ENCODE measurements around the gene TMEM80.

Gene TMEM80

GRCh38 chr11:699116-699508 lies 3.5 kb downstream of the TMEM80 start:
- DNase-seq (ENCODE audit: low read depth in 2 of 2), result no peak

- no peak for DNase-seq (ENCODE audit: low read depth in 2 of 2)
Measured at GRCh38 chr11:699753-700152, 4.1 kb downstream of the TMEM80 start.

- no peak for DNase-seq (ENCODE audit: low read depth in 2 of 2)
Measured at GRCh38 chr11:701741-702461, 6.3 kb downstream of the TMEM80 start.

GRCh38 chr11:702462-703461 lies 7.1 kb downstream of the TMEM80 start:
- DNase-seq (ENCODE audit: low read depth in 2 of 2), result no peak

- no peak for DNase-seq (ENCODE audit: low read depth in 2 of 2)
Measured at GRCh38 chr11:703506-703905, 7.9 kb downstream of the TMEM80 start.

GRCh38 chr11:704228-704674 lies 8.6 kb downstream of the TMEM80 start:
- DNase-seq (ENCODE audit: low read depth in 2 of 2), result no peak

GRCh38 chr11:704781-705645 lies 9.4 kb downstream of the TMEM80 start:
- DNase-seq (ENCODE audit: low read depth in 2 of 2), result no peak

- no peak for DNase-seq (ENCODE audit: low read depth in 2 of 2)
Measured at GRCh38 chr11:705646-706438, 10.2 kb downstream of the TMEM80 start, which contains the start of gene EPS8L2. EPS8L2 (plus strand) TSS chr11:706231; CDS start chr11:709408, 3,177 bp downstream.

GRCh38 chr11:706439-706956 lies 10.9 kb downstream of the TMEM80 start:
- no peak for DNase-seq (ENCODE audit: low read depth in 2 of 2)

GRCh38 chr11:706957-707816 lies 11.6 kb downstream of the TMEM80 start:
- DNase-seq (ENCODE audit: low read depth in 2 of 2), result no peak

GRCh38 chr11:707817-708420 lies 12.3 kb downstream of the TMEM80 start:
- DNase-seq (ENCODE audit: low read depth in 2 of 2), result no peak

- DNase-seq (ENCODE audit: low read depth in 2 of 2), result no peak
Measured at GRCh38 chr11:708511-708910, 12.9 kb downstream of the TMEM80 start.

GRCh38 chr11:709109-709997 lies 13.7 kb downstream of the TMEM80 start:
- no peak for DNase-seq (ENCODE audit: low read depth in 2 of 2)

GRCh38 chr11:714436-714835 lies 18.8 kb downstream of the TMEM80 start:
- no peak for DNase-seq (ENCODE audit: low read depth in 2 of 2)

- DNase-seq (ENCODE audit: low read depth in 2 of 2), result no peak
Measured at GRCh38 chr11:719214-720016, 23.8 kb downstream of the TMEM80 start.

GRCh38 chr11:720017-720641 lies 24.5 kb downstream of the TMEM80 start:
- DNase-seq (ENCODE audit: low read depth in 2 of 2), result no peak

All from fibroblast of skin of left biceps (primary cell).